HepG2 (cell line): ENCODE results near the gene LITAFD. TPM values are rescaled to one million over a fixed set of nuclear protein-coding genes. Genes with fewer than 3 reads are reported as not detected.

Experiments used
- ATAC-seq: fragments of 200-7000 bp; cut with Tn5 transposase; 3 replicates; pipeline ENCODE4 v1.9.1; 2020; ENCODE audit warnings: mild to moderate bottlenecking, moderate library complexity
- BruUV-seq: library from RNA; stranded (reverse); fragments of 400-500 nt; replicated peaks from 2 replicates; lab custom pipeline; 2021; lab: Mats Ljungman, UMichigan
- CTCF ChIA-PET: fragments of 300-600 bp; formaldehyde crosslinking; extraction: SDS; loops from one replicate; lab custom pipeline; 2021; ENCODE audit warnings: low total read pairs, inconsistent platforms, low intra/inter-chr PET ratio; lab: Yijun Ruan, JAX
- POLR2A ChIA-PET: fragments of 350-600 bp; sonication (Branson Sonifier 250); formaldehyde crosslinking; loops from one replicate; lab custom pipeline; 2020; ENCODE audit warnings: antibody characterized with exemption, inconsistent platforms; lab: Yijun Ruan, JAX
- DNase-seq: peaks from one replicate; pipeline ENCODE4 v3.0.0-alpha.2; 2015; ENCODE audit warnings: low spot score
- FAIRE-seq: peaks from 3 replicates; lab custom pipeline; 2011; peaks lifted over from hg19 to GRCh38; lab: Jason Lieb, UNC
- H2AFZ ChIP-seq: one replicate; pipeline ENCODE4 v1.6.1; 2011; ENCODE audit warnings: low read length, inconsistent platforms
- H3K27ac ChIP-seq: fragments of 300-600 bp; 3 replicates; pipeline ENCODE4 v1.8.0; 2011; ENCODE audit warnings: mixed run types, mild to moderate bottlenecking, mixed read lengths, low read length, inconsistent platforms; ENCODE audit not compliant: insufficient read depth; ENCODE audit errors: extremely low read length
- H3K27me3 ChIP-seq, 2 experiments: fragments of 200-600 bp in 1 of 2; 2 replicates in 1 of 2; 3 replicates in 1 of 2; pipeline versions ENCODE4 v1.6.0 to v1.8.0; 2011; ENCODE audit warnings: low read length in 2 of 2, mild to moderate bottlenecking in 2 of 2, moderate library complexity in 2 of 2, inconsistent platforms in 1 of 2; ENCODE audit not compliant: insufficient read depth in 2 of 2, control insufficient read depth in 1 of 2
- H3K36me3 ChIP-seq, 2 experiments: fragments of 200-600 bp in 1 of 2; replicated peaks in 1 of 2; 2 replicates in 1 of 2; 3 replicates in 1 of 2; pipeline versions ENCODE4 v1.5.1 to v1.8.0; 2011; ENCODE audit warnings: low read length in 2 of 2, inconsistent platforms in 1 of 2; ENCODE audit not compliant: insufficient read depth in 2 of 2, control insufficient read depth in 1 of 2
- H3K4me1 ChIP-seq: 2 replicates; pipeline ENCODE4 v1.5.1; 2012; ENCODE audit warnings: low read length, inconsistent platforms; ENCODE audit not compliant: insufficient read depth
- H3K4me2 ChIP-seq: 2 replicates; pipeline ENCODE4 v1.6.0; 2011; ENCODE audit warnings: low read depth, low read length, inconsistent platforms
- H3K4me3 ChIP-seq, 3 experiments: fragments of 200-600 bp in 1 of 3; sonication (generic), shearing (Covaris generic) in 1 of 3; replicated peaks in 1 of 3; 2 replicates each; pipeline ENCODE4 v1.5.1; 2011 to 2016; ENCODE audit warnings: low read length in 3 of 3, inconsistent platforms in 2 of 3, low read depth in 2 of 3, mild to moderate bottlenecking in 2 of 3, control low read depth in 1 of 3, mixed read lengths in 1 of 3; ENCODE audit not compliant: insufficient read depth in 1 of 3
- H3K79me2 ChIP-seq: one replicate; pipeline ENCODE4 v1.6.1; 2011; ENCODE audit warnings: low read length, inconsistent platforms; ENCODE audit not compliant: insufficient read depth
- H3K9ac ChIP-seq: 2 replicates; pipeline ENCODE4 v1.6.0; 2011; ENCODE audit warnings: mild to moderate bottlenecking, low read depth, low read length, inconsistent platforms; ENCODE audit not compliant: insufficient read depth
- H3K9me3 ChIP-seq: 2 replicates; pipeline ENCODE4 v1.5.1; 2012; ENCODE audit warnings: mild to moderate bottlenecking, low read length
- H4K20me1 ChIP-seq: 2 replicates; pipeline ENCODE4 v1.6.0; 2011; ENCODE audit warnings: inconsistent platforms, mild to moderate bottlenecking, low read length, moderate library complexity; ENCODE audit not compliant: insufficient read depth
- DR1 ChIP-seq: sonication (generic); formaldehyde crosslinking; IDR thresholded peaks from 2 replicates; pipeline ENCODE4 v1.8.0; 2021; ENCODE audit warnings: mild to moderate bottlenecking, missing genetic modification reagents, inconsistent platforms
- GZF1 ChIP-seq: sonication (generic); formaldehyde crosslinking; IDR thresholded peaks from 2 replicates; pipeline ENCODE4 v1.5.1; 2020; ENCODE audit warnings: mild to moderate bottlenecking, missing genetic modification reagents
- MTA1 ChIP-seq: sonication (generic); formaldehyde crosslinking; IDR thresholded peaks from 2 replicates; pipeline ENCODE4 v1.4.0; 2020; ENCODE audit warnings: missing genetic modification reagents, mild to moderate bottlenecking, borderline replicate concordance
- PCBP2 ChIP-seq: fragments of 200-400 bp; formaldehyde crosslinking; optimal IDR thresholded peaks from 2 replicates; pipeline ENCODE3; 2018; ENCODE audit warnings: low read length, low read depth; ENCODE audit not compliant: poor library complexity, severe bottlenecking
- PLSCR1 ChIP-seq: sonication (generic); formaldehyde crosslinking; IDR thresholded peaks from 2 replicates; pipeline ENCODE4 v1.5.0; 2020; ENCODE audit warnings: missing genetic modification reagents, mild to moderate bottlenecking, borderline replicate concordance
- SNAI1 ChIP-seq: sonication (generic); formaldehyde crosslinking; IDR thresholded peaks from 2 replicates; pipeline ENCODE4 v1.5.0; 2020; ENCODE audit warnings: mild to moderate bottlenecking, missing genetic modification reagents, borderline replicate concordance
- YEATS4 ChIP-seq: sonication (generic); formaldehyde crosslinking; IDR thresholded peaks from 2 replicates; pipeline ENCODE4 v1.4.0; 2020; ENCODE audit warnings: missing genetic modification reagents, borderline replicate concordance
- ZNF382 ChIP-seq: sonication (generic); formaldehyde crosslinking; IDR thresholded peaks from 2 replicates; pipeline ENCODE4 v1.5.0; 2020; ENCODE audit warnings: missing genetic modification reagents, mild to moderate bottlenecking, borderline replicate concordance
- ZNF383 ChIP-seq: sonication (generic); formaldehyde crosslinking; IDR thresholded peaks from 2 replicates; pipeline ENCODE4 v1.4.0; 2020; ENCODE audit warnings: missing genetic modification reagents, mild to moderate bottlenecking, borderline replicate concordance
- WGBS: methylation state at CpG from one replicate; pipeline ENCODE4 v1.1.6; 2017; ENCODE audit warnings: low lambda C conversion rate; 5-methylcytosine and 5-hydroxymethylcytosine counted together
- in situ Hi-C: cut with HindIII; loops from 2 replicates; pipeline ENCODE4 v1.10.0; 2017; ENCODE audit warnings: low pct_unique_long_range_greater_than_20kb; ENCODE audit not compliant: extremely low pct_ligation_motif_present
- intact Hi-C: fragments of 100-400 bp; cut with micrococcal nuclease; formaldehyde crosslinking; loops from one replicate; pipeline ENCODE4 v1.10.0; 2022; ENCODE audit not compliant: unreplicated experiment
- polyA plus RNA-seq, 8 experiments: library from polyadenylated mRNA; depleted of rRNA in 3 of 8; stranded (reverse) in 7 of 8; unstranded in 1 of 8; fragments of >200 nt; fragmentation: Illumina TruSeq in 4 of 8; extraction: Trizol in 4 of 8; gene quantifications; 2 replicates each; pipeline versions ENCODE4 v1.2.1 to v1.2.3, GENCODE V29; 2011 to 2016; ENCODE audit warnings: low read depth in 4 of 8, missing spikeins in 1 of 8, mixed read lengths in 1 of 8; ENCODE audit not compliant: insufficient read depth in 1 of 8
- total RNA-seq, 5 experiments: library from RNA; depleted of rRNA; stranded (reverse); fragments of >200 nt; fragmentation: Illumina TruSeq; extraction: Trizol; gene quantifications; 2 replicates each; pipeline ENCODE4 v1.2.3, GENCODE V29; 2016; ENCODE audit warnings: low read depth in 1 of 5
- TF ChIP-seq, protein P1 (sequence below): sonication (generic); formaldehyde crosslinking; IDR thresholded peaks from 2 replicates; pipeline ENCODE4 v1.5.0; 2020; ENCODE audit warnings: missing genetic modification reagents, mild to moderate bottlenecking, borderline replicate concordance
- TF ChIP-seq, protein P2 (sequence below), 2 experiments: sonication (generic) in 1 of 2; formaldehyde crosslinking in 1 of 2; IDR thresholded peaks; 2 replicates each; pipeline versions ENCODE4 v1.4.0 to v1.6.1; 2016 to 2020; ENCODE audit warnings: borderline replicate concordance in 1 of 2, low read depth in 1 of 2, mild to moderate bottlenecking in 1 of 2, missing genetic modification reagents in 1 of 2

LITAFD gene
- total and polyA plus RNA-seq, 2 of the 13 experiments (the other 11 are each of a cell fraction or from before 2014, with no cell fraction given), result not detected

DNA sequence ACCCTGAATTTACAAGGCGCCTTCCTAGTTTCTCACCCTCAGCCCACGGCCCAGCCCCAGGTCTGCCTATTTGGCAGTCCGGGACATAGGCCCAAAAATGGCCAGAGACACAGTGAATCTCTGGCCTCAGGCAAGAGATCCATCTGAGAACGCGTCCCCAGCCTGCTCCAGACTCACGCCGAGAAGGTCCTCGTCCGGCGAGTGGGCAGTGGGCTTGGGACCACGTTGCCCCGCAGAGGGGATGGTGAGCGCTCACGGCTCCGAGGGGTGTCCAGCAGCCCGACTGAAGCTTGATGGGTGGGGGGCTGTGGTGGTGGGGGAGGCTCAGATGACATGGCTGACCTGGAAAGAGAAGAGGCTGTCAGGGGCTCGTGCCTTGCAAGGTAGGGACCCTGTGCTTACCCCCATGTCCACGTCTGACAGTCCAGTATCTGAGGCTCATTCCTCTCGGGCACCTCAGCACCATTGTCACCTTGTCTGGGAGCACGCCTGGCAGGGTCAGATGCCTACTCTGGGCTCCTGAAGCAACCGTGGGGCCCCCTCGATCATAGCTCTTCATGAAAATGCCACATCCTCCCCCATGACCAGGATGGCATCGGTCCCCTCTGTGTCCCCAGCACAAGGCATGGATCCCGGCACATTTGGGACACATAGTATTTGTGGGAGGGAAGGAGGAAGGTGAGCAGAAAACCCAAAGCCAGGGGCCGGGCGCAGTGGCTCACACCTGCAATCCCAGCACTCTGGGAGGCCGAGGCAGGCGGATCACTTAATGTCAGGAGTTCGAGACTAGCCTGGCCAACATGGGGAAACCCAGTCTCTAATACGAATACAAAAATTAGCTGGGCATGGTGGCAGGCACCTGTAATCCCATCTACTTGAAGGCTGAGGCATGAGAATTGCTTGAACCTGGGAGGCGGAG, 22.9 kb upstream of the LITAFD start (continued):
- TF ChIP-seq ZNF383 (CRISPR knock-in tag), result no peak
- TF ChIP-seq, protein P1, sequence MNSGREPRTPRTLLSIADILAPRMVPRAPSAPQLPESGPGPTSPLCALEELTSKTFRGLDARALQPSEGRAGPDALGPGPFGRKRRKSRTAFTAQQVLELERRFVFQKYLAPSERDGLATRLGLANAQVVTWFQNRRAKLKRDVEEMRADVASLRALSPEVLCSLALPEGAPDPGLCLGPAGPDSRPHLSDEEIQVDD (CRISPR knock-in tag), result no peak
- no peak for TF ChIP-seq YEATS4
- TF ChIP-seq, all 625 proteins: peak for 28

GRCh38 chr16:8859913-8860881, 22.0 kb upstream of the LITAFD start:
- DNase-seq (peak; percentile 96), ATAC-seq (peak; percentile 2), FAIRE-seq (peak; percentile 88)
- no TSS peak for BruUV-seq
- in situ Hi-C loops (no loop called here), intact Hi-C loops (loop anchor here (5.0 kb wide), 1 partner anchor 183 kb away; no protein-coding TSS in a partner anchor)
- Histone ChIP-seq H3K9me3 (no peaks in the 10 kb centered on the region), H2AFZ (no peak overlapping the region), H3K27me3 (no peaks in the 10 kb centered on the region), H3K79me2 (peaks cover 66% of the 10 kb centered on the region), H3K9ac (0 out of 2 replicates have a peak overlapping the region, but pooled peaks have one; percentile 24), H3K27ac (peak overlapping the region; percentile 68), H3K4me2 (peak overlapping the region; percentile 61), H3K4me3 (peak overlapping the region in 1 of 3 experiments; percentile 41; a peak in 2 of 6 replicates), H3K4me1 (peaks cover 63% of the 10 kb centered on the region), H4K20me1 (peaks cover 39% of the 10 kb centered on the region; the same call in 1 of the 2 replicates), H3K36me3 (peaks cover 29 to 36% of the 10 kb centered on the region in 2 experiments)
- WGBS, result 38% methylated on average over 22 of the region's 25 CpGs
- ChIA-PET POLR2A (interaction anchor here (0.5 to 3.5 kb wide), 13 partner anchors 8 to 1502 kb away, joined by 3 to 46 read pairs (median 3); partner anchors contain the start of genes CARHSP1, PMM2 and TMEM186), CTCF (no interaction called here)
- TF ChIP-seq GZF1 (CRISPR knock-in tag) (peak; percentile 74; the same call in 1 of the 2 replicates), ZNF382 (CRISPR knock-in tag) (no peak), PCBP2 (no peak), MTA1 (peak; percentile 54; the same call in 1 of the 2 replicates), DR1 (CRISPR knock-in tag) (no peak; the same call in 1 of the 2 replicates), PLSCR1 (CRISPR knock-in tag) (no peak), SNAI1 (CRISPR knock-in tag) (0 out of 2 replicates have a peak, but pooled peaks have one; percentile 38)
- TF ChIP-seq, protein P2, sequence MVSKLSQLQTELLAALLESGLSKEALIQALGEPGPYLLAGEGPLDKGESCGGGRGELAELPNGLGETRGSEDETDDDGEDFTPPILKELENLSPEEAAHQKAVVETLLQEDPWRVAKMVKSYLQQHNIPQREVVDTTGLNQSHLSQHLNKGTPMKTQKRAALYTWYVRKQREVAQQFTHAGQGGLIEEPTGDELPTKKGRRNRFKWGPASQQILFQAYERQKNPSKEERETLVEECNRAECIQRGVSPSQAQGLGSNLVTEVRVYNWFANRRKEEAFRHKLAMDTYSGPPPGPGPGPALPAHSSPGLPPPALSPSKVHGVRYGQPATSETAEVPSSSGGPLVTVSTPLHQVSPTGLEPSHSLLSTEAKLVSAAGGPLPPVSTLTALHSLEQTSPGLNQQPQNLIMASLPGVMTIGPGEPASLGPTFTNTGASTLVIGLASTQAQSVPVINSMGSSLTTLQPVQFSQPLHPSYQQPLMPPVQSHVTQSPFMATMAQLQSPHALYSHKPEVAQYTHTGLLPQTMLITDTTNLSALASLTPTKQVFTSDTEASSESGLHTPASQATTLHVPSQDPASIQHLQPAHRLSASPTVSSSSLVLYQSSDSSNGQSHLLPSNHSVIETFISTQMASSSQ (IDR thresholded peaks at IDR 0.05; ENCODE audit: low read depth), result peak; percentile 56; the same call in 1 of the 2 replicates
- TF ChIP-seq, protein P2 (CRISPR knock-in tag; IDR thresholded peaks at IDR 0.05; ENCODE audit: borderline replicate concordance), result peak; percentile 84
